ENCODE measurements around the gene PRICKLE3. TPM values are rescaled to one million over a fixed set of nuclear protein-coding genes. Genes with fewer than 3 reads are reported as not detected.

PRICKLE3 gene
- total RNA-seq, 1 donor from 2014 or later, result 12.5 TPM

- DNase-seq (ENCODE audit: low spot score), result no peak
Measured at GRCh38 chrX:49208399-49208798, 22.2 kb upstream of the PRICKLE3 start.

GRCh38 chrX:49206543-49206942 is 20.4 kb upstream of the PRICKLE3 start:
- DNase-seq (ENCODE audit: low spot score), result no peak

GRCh38 chrX:49205443-49205842 is 19.3 kb upstream of the PRICKLE3 start:
- no peak for DNase-seq (ENCODE audit: low spot score)

GRCh38 chrX:49204709-49205108 is 18.5 kb upstream of the PRICKLE3 start:
- no peak for DNase-seq (ENCODE audit: low spot score)

- no peak for DNase-seq (ENCODE audit: low spot score)
Measured at GRCh38 chrX:49204017-49204416, 17.8 kb upstream of the PRICKLE3 start.

GRCh38 chrX:49203536-49203935 is 17.4 kb upstream of the PRICKLE3 start:
- DNase-seq (ENCODE audit: low spot score), result no peak

GRCh38 chrX:49202022-49202421 is 15.8 kb upstream of the PRICKLE3 start:
- no peak for DNase-seq (ENCODE audit: low spot score)

- peak; percentile 94 for DNase-seq (ENCODE audit: low spot score)
Measured at GRCh38 chrX:49199906-49200771, 14.0 kb upstream of the PRICKLE3 start, which contains the start of gene SYP. SYP (minus strand) TSS chrX:49200193; CDS start chrX:49200186, 7 bp downstream.

- DNase-seq (ENCODE audit: low spot score), result no peak
Measured at GRCh38 chrX:49199315-49199595, 13.1 kb upstream of the PRICKLE3 start.

- DNase-seq (ENCODE audit: low spot score), result no peak
Measured at GRCh38 chrX:49198540-49199314, 12.6 kb upstream of the PRICKLE3 start.

GRCh38 chrX:49197543-49198087 is 11.4 kb upstream of the PRICKLE3 start:
- no peak for DNase-seq (ENCODE audit: low spot score)

- no peak for DNase-seq (ENCODE audit: low spot score)
Measured at GRCh38 chrX:49193542-49193964, 7.4 kb upstream of the PRICKLE3 start.

GRCh38 chrX:49192722-49193328 is 6.7 kb upstream of the PRICKLE3 start:
- no peak for DNase-seq (ENCODE audit: low spot score)

GRCh38 chrX:49191574-49192011 is 5.4 kb upstream of the PRICKLE3 start:
- DNase-seq (ENCODE audit: low spot score), result no peak

GRCh38 chrX:49190821-49191573 is 4.8 kb upstream of the PRICKLE3 start:
- no peak for DNase-seq (ENCODE audit: low spot score)

- no peak for DNase-seq (ENCODE audit: low spot score)
Measured at GRCh38 chrX:49189606-49190005, 3.4 kb upstream of the PRICKLE3 start.

GRCh38 chrX:49188468-49189076 is 2.4 kb upstream of the PRICKLE3 start:
- no peak for DNase-seq (ENCODE audit: low spot score)

GRCh38 chrX:49187526-49187925 is 1.4 kb upstream of the PRICKLE3 start:
- DNase-seq (ENCODE audit: low spot score), result no peak

- no peak for DNase-seq (ENCODE audit: low spot score)
Measured at GRCh38 chrX:49187028-49187394, 838 bp upstream of the PRICKLE3 start.
